22Rv1 (cell line): ENCODE measurements around the gene NRXN3.

Source experiments
- H3K27ac ChIP-seq: fragments of 450-650 bp; 2 replicates; pipeline ENCODE4 v1.5.1; 2017
- CTCF ChIP-seq: fragments of 450-650 bp; IDR thresholded peaks from 2 replicates; pipeline ENCODE4 v1.5.1; 2017; ENCODE audit warnings: mild to moderate bottlenecking
- ZFX ChIP-seq: fragments of 450-650 bp; IDR thresholded peaks from 2 replicates; pipeline ENCODE4 v1.6.1; 2017; ENCODE audit warnings: antibody characterized with exemption, borderline replicate concordance

NRXN3 gene

GRCh38 chr14:79150226-79150625 lies 980.1 kb downstream of the NRXN3 start:
- TF ChIP-seq ZFX: no peak
- no peak for TF ChIP-seq CTCF
- no peak overlapping the region for H3K27ac ChIP-seq

- no peak overlapping the region for H3K27ac ChIP-seq
- TF ChIP-seq ZFX (no peak), CTCF (no peak)
Observed at GRCh38 chr14:79157369-79157768, 987.2 kb downstream of the NRXN3 start.

GRCh38 chr14:79161571-79161970 lies 991.4 kb downstream of the NRXN3 start:
- TF ChIP-seq ZFX (no peak), CTCF (no peak)
- H3K27ac ChIP-seq: no peak overlapping the region

GRCh38 chr14:79162833-79163232 lies 992.7 kb downstream of the NRXN3 start:
- no peak overlapping the region for H3K27ac ChIP-seq
- no peak for TF ChIP-seq CTCF
- no peak for TF ChIP-seq ZFX

- no peak overlapping the region for H3K27ac ChIP-seq
- TF ChIP-seq CTCF: no peak
- no peak for TF ChIP-seq ZFX
Observed at GRCh38 chr14:79165471-79166090, 995.4 kb downstream of the NRXN3 start.

GRCh38 chr14:79166171-79166570 lies 996.0 kb downstream of the NRXN3 start:
- TF ChIP-seq CTCF: no peak
- no peak for TF ChIP-seq ZFX
- no peak overlapping the region for H3K27ac ChIP-seq

- TF ChIP-seq ZFX (no peak), CTCF (no peak)
- H3K27ac ChIP-seq: no peak overlapping the region
Observed at GRCh38 chr14:79167957-79168356, 997.8 kb downstream of the NRXN3 start.
